ENCODE data around the gene CRACR2B.

Gene CRACR2B

GRCh38 chr11:827897-828192 lies at the start of gene CRACR2B:
Gene CRACR2B (plus strand): TSS chr11:827919. CDS start chr11:828608, 689 bp downstream.
- no peak for TF ChIP-seq CTCF (IDR thresholded peaks at IDR 0.05)
- Mint-ChIP-seq H3K9me3 (no peaks in the 10 kb centered on the region), H3K4me3 (peak within 1 kb of the TSS; percentile 69), H3K36me3 (ENCODE audit: low read depth) (peaks cover 8% of the 10 kb centered on the region), H3K27me3 (ENCODE audit: low read depth, poor library complexity) (peaks cover 72% of the 10 kb centered on the region), H3K27ac (no peak within 1 kb of the TSS), H3K4me1 (peaks cover 36% of the 10 kb centered on the region)
- DNase-seq = no peak

GRCh38 chr11:778976-779954 lies 48.5 kb upstream of the CRACR2B start:
- Mint-ChIP-seq H3K4me3 (peak overlapping the region; percentile 34), H3K27me3 (ENCODE audit: low read depth, poor library complexity) (peaks cover 12% of the 10 kb centered on the region), H3K27ac (no peak overlapping the region), H3K9me3 (no peaks in the 10 kb centered on the region), H3K36me3 (ENCODE audit: low read depth) (peaks cover 10% of the 10 kb centered on the region), H3K4me1 (peaks cover 48% of the 10 kb centered on the region)
- TF ChIP-seq CTCF (IDR thresholded peaks at IDR 0.05) = no peak
- DNase-seq = peak; percentile 4

- Mint-ChIP-seq H3K4me3 (no peak overlapping the region), H3K27ac (no peak overlapping the region), H3K9me3 (no peaks in the 10 kb centered on the region), H3K4me1 (peaks cover 46% of the 10 kb centered on the region), H3K36me3 (ENCODE audit: low read depth) (peaks cover 10% of the 10 kb centered on the region), H3K27me3 (ENCODE audit: low read depth, poor library complexity) (peaks cover 12% of the 10 kb centered on the region)
- TF ChIP-seq CTCF (IDR thresholded peaks at IDR 0.05) = no peak
- peak; percentile 3 for DNase-seq
These were observed 47.7 kb upstream of the CRACR2B start for GRCh38 chr11:779955-780532.

- H3K9me3 Mint-ChIP-seq = no peaks in the 10 kb centered on the region
- DNase-seq = peak; percentile 4
- H3K36me3 Mint-ChIP-seq (ENCODE audit: low read depth) = peaks cover 10% of the 10 kb centered on the region
- peaks cover 12% of the 10 kb centered on the region for H3K27me3 Mint-ChIP-seq (ENCODE audit: low read depth, poor library complexity)
- TF ChIP-seq CTCF (IDR thresholded peaks at IDR 0.05) = no peak
- no peak overlapping the region for H3K4me3 Mint-ChIP-seq
- H3K4me1 Mint-ChIP-seq = peaks cover 38% of the 10 kb centered on the region
- peak overlapping the region; percentile 79 for H3K27ac Mint-ChIP-seq
These were observed 45.2 kb upstream of the CRACR2B start for GRCh38 chr11:782264-783174.

- Mint-ChIP-seq H3K36me3 (ENCODE audit: low read depth) (peaks cover 10% of the 10 kb centered on the region), H3K27ac (peak overlapping the region; percentile 73), H3K27me3 (ENCODE audit: low read depth, poor library complexity) (peaks cover 12% of the 10 kb centered on the region), H3K4me3 (peak overlapping the region; percentile 48), H3K4me1 (peaks cover 38% of the 10 kb centered on the region), H3K9me3 (no peaks in the 10 kb centered on the region)
- peak; percentile 77 for TF ChIP-seq CTCF (IDR thresholded peaks at IDR 0.05)
- peak; percentile 88 for DNase-seq
These were observed 44.1 kb upstream of the CRACR2B start for GRCh38 chr11:783581-784015.
